Measurements from ENCODE around the gene EIF3B. TPM values are rescaled to one million over a fixed set of nuclear protein-coding genes. Genes with fewer than 3 reads are reported as not detected.
"Not testable (repeated sequence)": the region's sequence is repeated elsewhere in the genome, so short reads cannot be mapped to it uniquely, and the experiment has no call there.

Gene EIF3B
- total and polyA plus RNA-seq, 3 donors from 2014 or later, result 165 to 263 (median 237) TPM

DNA sequence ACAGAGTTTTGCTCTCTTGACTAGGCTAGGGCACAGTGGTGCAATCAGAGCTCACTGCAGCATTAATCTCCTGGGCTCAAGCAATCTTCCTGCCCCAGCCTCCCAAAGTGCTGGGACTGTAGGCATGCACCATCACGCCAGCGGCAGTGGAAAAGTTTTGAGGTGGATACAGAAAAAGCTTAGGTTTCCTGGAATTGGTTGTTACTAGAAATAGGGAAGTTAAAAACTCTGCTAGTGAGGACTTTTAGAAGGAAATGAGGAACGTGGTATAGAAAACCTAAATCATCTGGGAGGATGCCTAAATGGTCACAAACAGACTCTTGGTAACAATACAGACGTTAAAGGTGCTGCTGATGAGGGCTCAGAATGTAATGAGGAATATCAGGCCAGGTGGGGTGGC lies 29.5 kb upstream of the EIF3B start:
- H3K4me3 ChIP-seq, result no peak overlapping the region
- H3K36me3 ChIP-seq (ENCODE audit: low read depth, missing control alignments), result no peaks in the 10 kb centered on the region
- no peak for TF ChIP-seq POLR2A (IDR thresholded peaks at IDR 0.05)
- TF ChIP-seq, protein P1, sequence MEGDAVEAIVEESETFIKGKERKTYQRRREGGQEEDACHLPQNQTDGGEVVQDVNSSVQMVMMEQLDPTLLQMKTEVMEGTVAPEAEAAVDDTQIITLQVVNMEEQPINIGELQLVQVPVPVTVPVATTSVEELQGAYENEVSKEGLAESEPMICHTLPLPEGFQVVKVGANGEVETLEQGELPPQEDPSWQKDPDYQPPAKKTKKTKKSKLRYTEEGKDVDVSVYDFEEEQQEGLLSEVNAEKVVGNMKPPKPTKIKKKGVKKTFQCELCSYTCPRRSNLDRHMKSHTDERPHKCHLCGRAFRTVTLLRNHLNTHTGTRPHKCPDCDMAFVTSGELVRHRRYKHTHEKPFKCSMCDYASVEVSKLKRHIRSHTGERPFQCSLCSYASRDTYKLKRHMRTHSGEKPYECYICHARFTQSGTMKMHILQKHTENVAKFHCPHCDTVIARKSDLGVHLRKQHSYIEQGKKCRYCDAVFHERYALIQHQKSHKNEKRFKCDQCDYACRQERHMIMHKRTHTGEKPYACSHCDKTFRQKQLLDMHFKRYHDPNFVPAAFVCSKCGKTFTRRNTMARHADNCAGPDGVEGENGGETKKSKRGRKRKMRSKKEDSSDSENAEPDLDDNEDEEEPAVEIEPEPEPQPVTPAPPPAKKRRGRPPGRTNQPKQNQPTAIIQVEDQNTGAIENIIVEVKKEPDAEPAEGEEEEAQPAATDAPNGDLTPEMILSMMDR (IDR thresholded peaks at IDR 0.05), result no peak
- H3K27ac ChIP-seq, result no peak overlapping the region
- H3K9me3 ChIP-seq, result no peaks in the 10 kb centered on the region
- H3K4me1 ChIP-seq, result no peaks in the 10 kb centered on the region
- intact Hi-C loops (cut with DNase I; ENCODE audit: low total_unique reads), result no loop called here
- DNase-seq, result no peak
- WGBS, 2 donors, result 66% methylated on average over 4 of the region's 4 CpGs
- H3K27me3 ChIP-seq, result no peaks in the 10 kb centered on the region

- H3K9me3 ChIP-seq, result no peaks in the 10 kb centered on the region
- TF ChIP-seq, protein P1 (IDR thresholded peaks at IDR 0.05), result no peak
- no peak for TF ChIP-seq POLR2A (IDR thresholded peaks at IDR 0.05)
- no peaks in the 10 kb centered on the region for H3K27me3 ChIP-seq
- no peak for DNase-seq
- no peak overlapping the region for H3K4me3 ChIP-seq
- no peaks in the 10 kb centered on the region for H3K4me1 ChIP-seq
- 91 to 92% methylated on average over 7 of the region's 7 CpGs for WGBS, 2 donors
- H3K27ac ChIP-seq, result no peak overlapping the region
- intact Hi-C loops (cut with DNase I; ENCODE audit: low total_unique reads), result no loop called here
- H3K36me3 ChIP-seq (ENCODE audit: low read depth, missing control alignments), result no peaks in the 10 kb centered on the region
Measured at GRCh38 chr7:2326951-2327350, 27.7 kb upstream of the EIF3B start.

DNA sequence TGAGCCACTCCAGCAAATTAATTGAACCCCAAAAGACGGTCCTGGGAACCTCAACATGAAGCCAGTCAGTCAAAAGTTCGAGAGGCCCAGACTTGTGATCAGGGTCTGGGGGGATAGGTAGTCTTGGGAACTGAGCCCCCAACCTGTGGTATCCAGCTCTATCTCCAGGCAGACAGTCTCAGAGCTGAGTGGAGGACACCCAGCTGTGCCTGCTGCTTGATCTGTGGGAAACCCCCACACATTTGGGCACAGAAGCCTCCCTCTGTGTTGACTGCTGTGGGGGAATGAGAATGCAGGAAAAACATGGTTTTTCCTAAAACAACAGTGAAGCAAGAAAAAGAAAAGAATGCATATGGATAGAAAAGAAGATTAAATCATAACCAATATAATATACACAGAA lies 24.1 kb upstream of the EIF3B start:
- H3K4me1 ChIP-seq, result no peaks in the 10 kb centered on the region
- 86 to 91% methylated on average over 2 of the region's 2 CpGs for WGBS, 2 donors
- no peaks in the 10 kb centered on the region for H3K36me3 ChIP-seq (ENCODE audit: low read depth, missing control alignments)
- no peaks in the 10 kb centered on the region for H3K9me3 ChIP-seq
- H3K4me3 ChIP-seq, result no peak overlapping the region
- intact Hi-C loops (cut with DNase I; ENCODE audit: low total_unique reads), result no loop called here
- TF ChIP-seq, protein P1 (IDR thresholded peaks at IDR 0.05), result no peak
- H3K27ac ChIP-seq, result no peak overlapping the region
- no peaks in the 10 kb centered on the region for H3K27me3 ChIP-seq
- no peak for DNase-seq

GRCh38 chr7:2331707-2332106 lies 22.9 kb upstream of the EIF3B start:
- intact Hi-C loops (cut with DNase I; ENCODE audit: low total_unique reads), result no loop called here
- no peak for TF ChIP-seq POLR2A (IDR thresholded peaks at IDR 0.05)
- TF ChIP-seq, protein P1 (IDR thresholded peaks at IDR 0.05), result no peak
- 94 to 95% methylated on average over 6 of the region's 6 CpGs for WGBS, 2 donors
- Histone ChIP-seq H3K9me3 (no peaks in the 10 kb centered on the region), H3K27ac (no peak overlapping the region), H3K4me3 (no peak overlapping the region), H3K4me1 (no peaks in the 10 kb centered on the region), H3K36me3 (ENCODE audit: low read depth, missing control alignments) (no peaks in the 10 kb centered on the region), H3K27me3 (no peaks in the 10 kb centered on the region)
- no peak for DNase-seq

- WGBS, 2 donors, result 88 to 97% methylated on average over 4 of the region's 4 CpGs
- intact Hi-C loops (cut with DNase I; ENCODE audit: low total_unique reads), result not testable (repeated sequence)
Measured at GRCh38 chr7:2332606-2333231, 21.9 kb upstream of the EIF3B start.

More at GRCh38 chr7:2332606-2333231, 21.9 kb upstream of the EIF3B start:
- DNase-seq; H3K9me3 ChIP-seq; H3K27ac ChIP-seq; H3K4me1 ChIP-seq; H3K4me3 ChIP-seq; H3K27me3 ChIP-seq; H3K36me3 ChIP-seq (ENCODE audit: low read depth, missing control alignments): not testable (repeated sequence)

All from testis (tissue), 3 donors.